A673 (cell line): ENCODE data around the gene GALNTL6. TPM values are rescaled to one million over a fixed set of nuclear protein-coding genes. Genes with fewer than 3 reads are reported as not detected.

Source experiments
- BruUV-seq: library from RNA; stranded (reverse); fragments of 400-500 nt; replicated peaks from 2 replicates; lab custom pipeline; 2021; lab: Mats Ljungman, UMichigan
- CTCF ChIA-PET: fragments of 300-600 bp; sonication (Branson Sonifier 250); formaldehyde crosslinking; loops from one replicate; lab custom pipeline; 2022; ENCODE audit warnings: antibody characterized with exemption; lab: Charles Lee
- POLR2A ChIA-PET: fragments of 300-600 bp; sonication (Branson Sonifier 250); formaldehyde crosslinking; loops from one replicate; lab custom pipeline; 2022; ENCODE audit warnings: antibody characterized with exemption; ENCODE audit not compliant: low non-redundant PET; lab: Charles Lee
- DNase-seq: peaks from one replicate; pipeline ENCODE4 v3.0.0-alpha.2; 2015; ENCODE audit warnings: low spot score
- H3K27ac ChIP-seq: fragments of 200-600 bp; sonication (generic); 2 replicates; pipeline ENCODE4 v1.5.1; 2016; ENCODE audit warnings: mixed run types, low read depth, mild to moderate bottlenecking, mixed read lengths, antibody characterized with exemption, low read length; ENCODE audit not compliant: poor library complexity, severe bottlenecking
- H3K27me3 ChIP-seq: fragments of 200-600 bp; sonication (generic); replicated peaks from 2 replicates; pipeline ENCODE4 v1.6.1; 2017; ENCODE audit warnings: mixed run types, low read depth, mild to moderate bottlenecking, mixed read lengths, antibody characterized with exemption, low read length; ENCODE audit not compliant: insufficient read depth, poor library complexity
- H3K36me3 ChIP-seq: fragments of 200-600 bp; sonication (generic); 2 replicates; pipeline ENCODE4 v1.6.1; 2016; ENCODE audit warnings: mixed run types, mild to moderate bottlenecking, mixed read lengths, antibody characterized with exemption, low read length; ENCODE audit not compliant: insufficient read depth, poor library complexity, severe bottlenecking
- H3K4me1 ChIP-seq: fragments of 200-600 bp; sonication (generic); 2 replicates; pipeline ENCODE4 v1.6.1; 2017; ENCODE audit warnings: mixed run types, mild to moderate bottlenecking, mixed read lengths, antibody characterized with exemption, low read length; ENCODE audit not compliant: insufficient read depth, poor library complexity, severe bottlenecking
- H3K4me3 ChIP-seq: fragments of 200-600 bp; sonication (generic); 2 replicates; pipeline ENCODE4 v1.5.1; 2016; ENCODE audit warnings: low read depth, mixed run types, mild to moderate bottlenecking, mixed read lengths, low read length; ENCODE audit not compliant: poor library complexity, severe bottlenecking
- H3K9me3 ChIP-seq: fragments of 200-600 bp; sonication (generic); 2 replicates; pipeline ENCODE4 v1.6.1; 2016; ENCODE audit warnings: mixed run types, low read depth, mild to moderate bottlenecking, mixed read lengths, antibody characterized with exemption, low read length; ENCODE audit not compliant: poor library complexity, severe bottlenecking
- EZH2 ChIP-seq: fragments of 200-600 bp; sonication (generic); IDR thresholded peaks from 2 replicates; pipeline ENCODE4 v1.6.1; 2017; ENCODE audit warnings: borderline replicate concordance, low read depth, mild to moderate bottlenecking, mixed read lengths, antibody characterized with exemption, low read length; ENCODE audit not compliant: poor library complexity, severe bottlenecking
- intact Hi-C: fragments of 100-400 bp; cut with micrococcal nuclease; formaldehyde crosslinking; loops from one replicate; pipeline ENCODE4 v1.10.0; 2022; ENCODE audit not compliant: unreplicated experiment
- total RNA-seq: library from RNA; stranded (reverse); gene quantifications from 2 replicates; pipeline ENCODE4 v1.2.3, GENCODE V29; 2021
- TF ChIP-seq, protein P1 (sequence below): fragments of 300-800, 200-600 bp; sonication (generic); conservative IDR thresholded peaks from 2 replicates; pipeline ENCODE4 v1.5.1; 2017; ENCODE audit warnings: low read depth, mild to moderate bottlenecking, antibody characterized with exemption, low read length, moderate library complexity, mixed read lengths

GALNTL6 gene
- total RNA-seq, 1 experiment from 2014 or later, result 0.30 TPM

DNA sequence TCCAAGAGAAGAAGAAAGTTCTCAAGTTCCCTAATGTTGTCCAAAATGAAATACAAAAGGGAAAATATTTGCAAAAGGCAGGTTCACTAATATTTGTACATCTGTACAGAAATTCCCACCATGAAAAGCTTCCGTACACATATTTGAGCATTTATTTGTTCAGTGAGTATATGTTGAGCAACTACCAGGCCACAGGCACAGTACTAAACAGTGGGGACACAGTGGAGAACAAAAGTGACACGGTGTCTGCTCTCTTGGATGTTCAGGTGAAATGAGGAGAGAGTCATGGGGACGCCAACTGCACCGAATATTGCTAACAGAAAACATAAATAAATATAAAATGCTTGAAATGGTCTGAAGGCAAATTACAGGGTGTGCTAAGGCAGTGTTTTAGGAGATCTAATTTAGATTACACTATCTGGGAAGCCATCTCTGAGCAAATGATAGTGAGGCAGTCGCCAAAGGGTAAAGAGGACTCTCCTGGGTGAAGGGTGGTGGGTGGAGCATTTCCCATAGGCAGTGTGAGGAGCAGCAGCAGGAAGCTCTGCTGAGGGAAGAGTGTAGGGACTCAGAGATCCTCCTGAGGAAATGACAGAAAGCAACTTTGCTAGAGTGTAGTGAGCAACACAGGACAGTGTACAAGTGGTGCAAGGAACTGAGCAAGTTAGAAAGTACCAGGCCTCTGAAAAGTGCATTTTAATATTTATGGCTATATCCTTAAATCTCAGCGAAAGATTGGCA, 375.2 kb downstream of the GALNTL6 start:
- intact Hi-C loops, result no loop called here
- CTCF ChIA-PET, result no interaction called here

DNA sequence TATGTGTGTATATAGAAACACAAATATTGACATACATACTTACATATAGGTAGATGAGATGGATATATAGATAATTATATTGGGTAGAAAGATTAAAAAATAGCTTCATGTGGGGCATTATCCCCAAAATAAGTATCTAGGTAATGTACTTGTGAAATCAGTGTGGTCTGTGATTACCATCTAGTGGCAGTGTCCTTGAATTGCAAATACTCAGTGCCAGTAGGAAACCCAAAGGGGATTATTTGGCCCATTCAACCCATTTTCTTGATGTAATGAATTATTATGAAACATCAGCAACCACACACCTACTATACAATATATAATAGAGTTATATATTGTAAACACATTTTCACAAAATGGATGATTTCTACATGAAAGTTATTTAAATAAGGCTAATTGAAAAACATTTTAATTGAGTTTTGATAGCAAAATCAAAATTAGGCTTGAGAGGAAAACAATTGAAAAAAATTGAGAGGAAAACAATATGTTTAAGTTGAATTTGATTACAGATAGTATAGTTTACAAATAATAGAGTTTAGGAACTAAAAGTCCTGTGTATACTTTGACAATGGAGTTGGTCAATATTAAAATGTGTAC, 389.4 kb downstream of the GALNTL6 start:
- ChIA-PET POLR2A (no interaction called here), CTCF (no interaction called here)
- BruUV-seq, result no TSS peak
- H3K36me3 ChIP-seq, result no peaks in the 10 kb centered on the region
- peak; percentile 39 for DNase-seq
- H3K27ac ChIP-seq, result no peak overlapping the region
- no peaks in the 10 kb centered on the region for H3K9me3 ChIP-seq
- no peaks in the 10 kb centered on the region for H3K4me1 ChIP-seq
- no peak overlapping the region for H3K4me3 ChIP-seq
- intact Hi-C loops, result loop anchor here (1.0 to 10.0 kb wide), 3 partner anchors 356 to 1208 kb away; no protein-coding TSS in a partner anchor
- no peaks in the 10 kb centered on the region for H3K27me3 ChIP-seq
- no peak for TF ChIP-seq EZH2
- TF ChIP-seq, protein P1, sequence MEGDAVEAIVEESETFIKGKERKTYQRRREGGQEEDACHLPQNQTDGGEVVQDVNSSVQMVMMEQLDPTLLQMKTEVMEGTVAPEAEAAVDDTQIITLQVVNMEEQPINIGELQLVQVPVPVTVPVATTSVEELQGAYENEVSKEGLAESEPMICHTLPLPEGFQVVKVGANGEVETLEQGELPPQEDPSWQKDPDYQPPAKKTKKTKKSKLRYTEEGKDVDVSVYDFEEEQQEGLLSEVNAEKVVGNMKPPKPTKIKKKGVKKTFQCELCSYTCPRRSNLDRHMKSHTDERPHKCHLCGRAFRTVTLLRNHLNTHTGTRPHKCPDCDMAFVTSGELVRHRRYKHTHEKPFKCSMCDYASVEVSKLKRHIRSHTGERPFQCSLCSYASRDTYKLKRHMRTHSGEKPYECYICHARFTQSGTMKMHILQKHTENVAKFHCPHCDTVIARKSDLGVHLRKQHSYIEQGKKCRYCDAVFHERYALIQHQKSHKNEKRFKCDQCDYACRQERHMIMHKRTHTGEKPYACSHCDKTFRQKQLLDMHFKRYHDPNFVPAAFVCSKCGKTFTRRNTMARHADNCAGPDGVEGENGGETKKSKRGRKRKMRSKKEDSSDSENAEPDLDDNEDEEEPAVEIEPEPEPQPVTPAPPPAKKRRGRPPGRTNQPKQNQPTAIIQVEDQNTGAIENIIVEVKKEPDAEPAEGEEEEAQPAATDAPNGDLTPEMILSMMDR, result peak; percentile 76

More for the DNA sequence above, 375.2 kb downstream of the GALNTL6 start:
- DNase-seq, result no peak
- Histone ChIP-seq H3K27ac (no peak overlapping the region), H3K27me3 (no peaks in the 10 kb centered on the region), H3K9me3 (no peaks in the 10 kb centered on the region), H3K4me3 (no peak overlapping the region), H3K4me1 (no peaks in the 10 kb centered on the region), H3K36me3 (no peaks in the 10 kb centered on the region)
- TF ChIP-seq EZH2, result no peak
- TF ChIP-seq, protein P1, result no peak
- no TSS peak for BruUV-seq
- POLR2A ChIA-PET, result no interaction called here

DNA sequence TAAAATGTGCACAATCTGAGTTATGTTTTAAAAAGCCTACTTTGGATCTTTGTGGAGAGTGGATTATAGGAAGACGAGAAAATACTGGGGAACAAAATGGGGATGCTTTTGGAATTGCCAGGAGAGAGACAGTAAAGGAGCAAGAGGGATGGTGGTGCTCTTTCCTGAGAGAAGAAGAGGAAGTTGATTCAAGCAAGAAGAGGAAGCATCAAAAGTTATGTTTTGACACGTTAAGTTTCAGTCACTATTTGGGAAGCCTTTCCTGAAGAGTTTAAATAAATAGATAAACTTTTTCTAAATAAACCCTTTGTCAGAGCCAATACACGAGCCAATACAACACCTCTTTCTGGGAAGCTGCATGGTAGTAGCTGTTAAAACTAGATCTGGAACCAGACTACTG, 394.1 kb downstream of the GALNTL6 start:
- Histone ChIP-seq H3K36me3 (no peaks in the 10 kb centered on the region), H3K9me3 (no peaks in the 10 kb centered on the region), H3K27ac (no peak overlapping the region), H3K27me3 (no peaks in the 10 kb centered on the region), H3K4me1 (no peaks in the 10 kb centered on the region), H3K4me3 (no peak overlapping the region)
- intact Hi-C loops, result loop anchor here (5.0 to 10.0 kb wide), 3 partner anchors 458 to 1212 kb away; no protein-coding TSS in a partner anchor
- ChIA-PET POLR2A (no interaction called here), CTCF (no interaction called here)
- TF ChIP-seq, protein P1, result no peak
- TF ChIP-seq EZH2, result no peak
- no peak for DNase-seq
- BruUV-seq, result no TSS peak
